ENCODE measurements around the gene RBM12.
A peak's percentile ranks its signal among the peaks of the same experiment; 100 is the strongest.

Gene RBM12

DNA sequence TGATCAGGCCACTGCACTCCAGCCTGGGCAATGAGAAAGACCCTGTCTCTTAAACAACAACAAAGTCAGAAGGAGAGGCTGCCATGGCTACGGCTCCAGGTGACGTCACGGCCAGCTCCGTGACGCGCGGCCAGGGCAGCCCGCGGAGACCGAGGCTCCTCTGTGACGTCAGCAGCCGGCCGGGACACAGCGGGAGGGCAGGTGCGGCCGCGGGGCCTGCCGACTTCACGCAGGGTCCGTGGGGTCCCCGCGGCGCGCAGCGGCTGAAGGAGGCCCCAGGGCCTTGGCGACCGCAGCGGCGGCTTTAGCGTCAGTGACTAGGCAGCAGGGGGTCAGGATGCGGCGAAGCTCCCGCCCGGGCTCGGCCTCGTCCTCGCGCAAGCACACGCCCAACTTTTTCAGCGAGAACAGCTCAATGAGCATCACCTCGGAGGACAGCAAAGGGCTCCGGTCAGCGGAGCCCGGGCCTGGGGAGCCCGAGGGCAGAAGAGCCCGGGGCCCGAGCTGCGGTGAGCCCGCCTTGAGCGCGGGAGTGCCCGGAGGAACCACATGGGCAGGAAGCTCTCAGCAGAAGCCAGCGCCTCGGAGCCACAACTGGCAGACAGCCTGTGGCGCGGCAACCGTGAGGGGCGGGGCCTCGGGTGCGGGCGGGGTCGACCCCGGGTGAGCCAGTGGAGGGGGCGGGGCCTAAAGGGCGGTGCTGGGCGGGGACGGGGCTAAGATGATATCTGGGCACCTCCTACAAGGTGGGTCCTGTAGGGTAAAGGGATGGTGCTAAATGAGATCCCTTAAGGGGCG, 48.8 kb downstream of the RBM12 start, which contains the start of gene SPAG4:
SPAG4 (plus strand) TSS at position 163 of the 798 bp plus-strand sequence; CDS start at position 338, 175 bp downstream.
- no peak for TF ChIP-seq GATA1 (IDR thresholded peaks at IDR 0.05; ENCODE audit: low read depth, low read length)
- peak; percentile 84 for TF ChIP-seq POLR2A (IDR thresholded peaks at IDR 0.05; ENCODE audit: low read length)
- DNase-seq = peak; percentile 97 to 99

DNA sequence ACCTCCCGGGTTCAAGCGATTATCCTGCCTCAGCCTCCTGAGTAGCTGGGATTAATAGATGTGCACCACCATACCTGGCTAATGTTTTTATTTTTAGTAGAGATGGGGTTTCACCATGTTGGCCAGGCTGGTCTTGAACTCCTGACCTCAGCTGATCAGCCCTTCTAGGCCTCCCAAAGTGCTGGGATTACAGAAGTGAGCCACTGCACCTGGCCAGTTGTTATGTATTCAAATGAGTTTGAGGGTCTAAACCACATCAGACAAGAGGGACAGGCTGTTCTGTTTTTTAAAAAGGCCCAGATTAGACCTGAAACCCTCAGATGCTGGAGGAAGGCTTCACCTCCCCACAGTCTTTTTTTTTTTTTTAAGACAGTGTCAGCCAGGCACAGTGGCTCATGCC, 53.2 kb downstream of the RBM12 start:
- no peak for DNase-seq
- TF ChIP-seq POLR2A (IDR thresholded peaks at IDR 0.05; ENCODE audit: low read length) (no peak), GATA1 (IDR thresholded peaks at IDR 0.05; ENCODE audit: low read depth, low read length) (no peak)

DNA sequence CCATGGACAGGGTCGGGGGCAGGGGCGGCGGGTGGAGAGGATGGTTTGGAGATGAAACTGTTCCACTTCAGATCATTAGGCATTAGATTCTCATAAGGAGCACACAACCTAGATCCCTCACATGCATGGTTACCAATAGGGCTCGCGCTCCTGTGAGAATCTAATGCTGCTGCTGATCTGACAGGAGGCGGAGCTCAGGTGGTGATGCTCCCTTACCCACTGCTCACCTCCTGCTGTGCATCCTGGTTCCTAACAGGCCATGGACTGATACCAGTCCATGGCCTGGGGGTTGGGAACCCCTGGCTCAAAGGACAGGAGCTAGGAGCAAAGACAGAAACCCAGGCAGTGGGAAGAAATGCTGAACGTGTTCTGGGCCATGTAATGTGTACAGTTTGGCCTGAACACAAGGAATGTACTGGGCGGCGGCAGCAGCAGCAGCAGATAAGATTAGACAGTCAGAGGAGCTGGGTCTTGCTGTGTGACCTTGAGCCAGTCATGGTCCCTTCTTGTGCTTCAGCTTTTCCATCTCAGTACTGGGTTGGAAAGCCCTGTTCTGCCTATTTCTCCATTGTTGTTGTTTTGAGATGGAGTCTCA, 53.8 kb downstream of the RBM12 start:
- no peak for TF ChIP-seq POLR2A (IDR thresholded peaks at IDR 0.05; ENCODE audit: low read length)
- TF ChIP-seq GATA1 (IDR thresholded peaks at IDR 0.05; ENCODE audit: low read depth, low read length) = peak; percentile 50
- peak; percentile 79 to 85 for DNase-seq

DNA sequence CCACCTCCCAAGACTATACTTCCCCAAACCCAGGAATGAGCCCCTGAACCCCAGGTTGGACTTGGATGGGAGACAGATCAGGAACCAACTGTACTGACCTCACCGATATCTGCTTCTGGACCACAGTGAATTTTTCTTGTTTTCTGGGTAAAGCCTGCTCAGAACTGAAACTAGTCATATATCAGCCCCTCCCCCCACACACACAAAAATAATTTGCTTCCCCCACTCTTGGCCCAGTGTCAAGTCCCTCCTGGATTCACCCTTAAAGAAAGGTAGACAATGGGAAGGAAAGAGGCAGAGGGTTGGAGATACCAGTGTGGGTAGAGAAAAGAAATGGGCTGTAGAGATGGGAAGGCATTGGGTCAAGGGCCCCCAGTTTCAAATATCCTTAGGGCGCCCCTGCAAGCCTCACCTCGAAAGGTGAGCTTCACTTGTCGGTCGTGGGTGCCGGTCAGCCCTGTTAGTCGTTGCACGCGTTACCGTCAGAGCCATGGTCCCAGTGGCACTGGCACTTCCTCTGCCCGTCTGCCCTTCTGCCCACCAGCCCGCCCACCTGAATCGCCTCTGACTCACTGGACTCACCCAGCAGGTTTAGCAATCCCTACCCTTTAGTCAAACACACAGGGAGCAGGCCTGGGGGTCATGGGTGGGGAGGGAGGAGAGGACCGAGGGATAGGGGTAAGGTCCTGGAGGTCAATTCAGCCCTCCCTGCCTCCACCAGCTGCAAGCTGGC, 57.5 kb downstream of the RBM12 start:
- TF ChIP-seq POLR2A (IDR thresholded peaks at IDR 0.05; ENCODE audit: low read length) = no peak
- no peak for TF ChIP-seq GATA1 (IDR thresholded peaks at IDR 0.05; ENCODE audit: low read depth, low read length)
- DNase-seq = no peak

DNA sequence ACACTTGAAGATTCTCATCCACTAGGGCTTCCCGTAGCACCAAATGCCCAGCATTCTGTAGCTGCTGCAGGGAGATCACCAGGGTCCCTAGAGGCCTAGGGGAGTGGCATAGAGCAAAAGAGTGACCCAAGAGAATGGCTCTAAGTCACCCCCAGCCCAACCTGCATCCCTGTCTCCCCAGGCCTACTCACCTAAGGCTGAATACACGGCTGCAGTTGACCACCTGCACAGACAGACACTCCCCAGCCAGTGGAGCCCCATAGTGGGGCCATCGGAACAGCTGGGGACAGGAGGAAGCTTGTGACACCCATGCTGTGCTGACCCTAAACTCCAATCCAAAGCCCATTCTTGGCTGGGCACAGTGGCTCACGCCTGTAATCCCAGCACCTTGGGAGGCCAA, 58.6 kb downstream of the RBM12 start:
- no peak for TF ChIP-seq POLR2A (IDR thresholded peaks at IDR 0.05; ENCODE audit: low read length)
- TF ChIP-seq GATA1 (IDR thresholded peaks at IDR 0.05; ENCODE audit: low read depth, low read length) = no peak
- no peak for DNase-seq

DNA sequence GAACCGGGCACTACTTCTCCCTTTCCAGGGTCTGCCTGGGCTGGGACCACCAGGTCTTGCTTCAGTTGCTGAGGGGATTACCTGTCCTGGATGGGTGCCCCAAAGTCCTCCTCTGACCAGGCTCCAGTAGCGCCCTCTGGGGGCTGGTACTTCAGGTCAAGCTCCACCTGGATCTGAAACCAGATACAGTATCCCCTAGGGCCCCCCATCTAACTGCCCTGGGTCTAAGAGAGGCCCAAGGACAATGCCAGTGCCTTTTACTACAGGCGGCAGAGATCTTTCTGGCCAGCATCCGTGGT, 60.3 kb downstream of the RBM12 start:
- TF ChIP-seq POLR2A (IDR thresholded peaks at IDR 0.05; ENCODE audit: low read length) (no peak), GATA1 (IDR thresholded peaks at IDR 0.05; ENCODE audit: low read depth, low read length) (no peak)
- peak; percentile 24 to 55 for DNase-seq

DNA sequence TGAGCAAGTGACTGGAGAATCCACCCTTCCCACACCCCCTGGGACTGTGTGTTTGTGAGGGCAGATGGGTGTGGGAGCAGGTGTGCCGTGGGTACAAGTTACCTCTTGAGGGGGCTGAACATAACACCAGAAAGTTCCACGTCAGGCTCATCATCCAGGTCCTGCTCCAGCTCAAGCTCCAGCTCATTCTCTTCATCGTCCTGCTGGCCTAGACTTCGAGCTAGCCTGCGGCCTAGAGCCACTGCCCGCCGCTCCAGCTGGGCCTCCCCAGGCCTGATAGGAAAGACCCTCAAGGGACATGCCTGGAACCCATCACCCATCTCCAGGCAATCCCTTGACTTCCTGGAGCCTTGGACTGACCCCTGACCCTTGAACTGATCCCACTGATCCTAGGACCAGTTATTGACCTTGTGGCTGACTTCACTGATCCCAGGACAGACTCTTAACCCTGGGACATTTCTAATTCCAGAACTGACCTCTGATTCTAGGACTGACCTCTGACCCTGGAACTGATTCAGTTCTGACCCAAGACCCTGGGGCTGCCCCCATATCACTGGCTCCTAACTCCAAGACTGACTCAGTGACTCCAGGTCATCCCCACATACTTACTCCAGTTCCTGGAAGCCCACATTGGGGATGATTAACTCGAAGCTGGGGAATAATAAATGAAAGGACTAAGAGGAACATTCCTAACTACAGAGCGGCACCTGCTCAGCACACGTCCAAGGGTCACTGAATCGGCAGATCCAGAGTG, 60.8 kb downstream of the RBM12 start:
- no peak for TF ChIP-seq GATA1 (IDR thresholded peaks at IDR 0.05; ENCODE audit: low read depth, low read length)
- TF ChIP-seq POLR2A (IDR thresholded peaks at IDR 0.05; ENCODE audit: low read length) = no peak
- no peak for DNase-seq

DNA sequence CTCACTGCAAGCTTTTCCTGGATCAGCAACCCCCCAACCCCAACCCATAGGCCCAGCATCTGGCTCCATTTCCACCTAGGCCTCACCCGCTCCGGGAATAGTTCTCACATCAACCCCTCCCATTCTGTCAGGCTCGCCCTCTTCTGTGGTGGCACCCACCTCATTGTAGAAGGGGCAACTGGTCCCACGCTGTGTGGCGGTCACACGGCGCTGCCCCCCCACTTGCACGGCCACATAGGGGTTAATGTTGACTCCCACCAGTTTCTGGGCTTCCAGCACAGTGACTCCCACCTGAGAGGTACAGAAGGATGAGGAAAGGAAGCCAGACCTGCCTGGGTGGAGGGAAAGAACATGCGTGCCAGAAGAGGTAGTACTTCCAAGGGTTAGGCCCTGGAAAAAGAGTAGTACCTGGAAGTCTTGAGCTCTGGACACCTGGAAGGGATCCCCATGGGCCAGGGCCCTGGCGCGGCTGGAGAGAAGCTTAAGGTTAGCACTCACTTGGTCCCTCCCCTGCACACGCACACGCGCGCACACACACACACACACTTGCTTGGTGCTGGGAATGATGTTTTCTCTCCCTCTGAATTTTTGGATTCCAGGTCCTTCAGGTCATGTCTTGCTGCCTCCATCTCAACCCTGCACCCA, 61.7 kb downstream of the RBM12 start:
- DNase-seq = no peak
- TF ChIP-seq GATA1 (IDR thresholded peaks at IDR 0.05; ENCODE audit: low read depth, low read length) = no peak
- TF ChIP-seq POLR2A (IDR thresholded peaks at IDR 0.05; ENCODE audit: low read length) = no peak

DNA sequence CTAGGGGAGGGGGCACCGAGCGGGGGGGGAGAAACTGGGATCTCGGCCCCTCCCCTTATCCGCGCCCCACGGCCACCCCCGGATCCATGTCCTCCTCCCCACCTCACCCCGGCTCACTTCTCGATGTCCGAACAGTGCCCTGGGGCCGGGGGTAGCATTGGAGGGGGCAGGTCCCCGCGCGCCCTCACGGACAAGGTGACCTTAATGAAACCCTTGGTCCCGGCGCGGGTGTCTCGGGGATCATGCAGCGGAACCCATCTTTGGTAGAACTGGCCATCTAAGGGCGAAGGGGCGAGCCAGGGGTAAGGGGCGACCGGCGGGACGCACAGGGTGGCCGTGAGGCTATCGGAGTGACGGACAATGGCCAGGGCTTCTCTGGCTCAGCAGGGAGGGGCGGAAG, 62.7 kb downstream of the RBM12 start:
- no peak for TF ChIP-seq GATA1 (IDR thresholded peaks at IDR 0.05; ENCODE audit: low read depth, low read length)
- no peak for TF ChIP-seq POLR2A (IDR thresholded peaks at IDR 0.05; ENCODE audit: low read length)
- no peak for DNase-seq

DNA sequence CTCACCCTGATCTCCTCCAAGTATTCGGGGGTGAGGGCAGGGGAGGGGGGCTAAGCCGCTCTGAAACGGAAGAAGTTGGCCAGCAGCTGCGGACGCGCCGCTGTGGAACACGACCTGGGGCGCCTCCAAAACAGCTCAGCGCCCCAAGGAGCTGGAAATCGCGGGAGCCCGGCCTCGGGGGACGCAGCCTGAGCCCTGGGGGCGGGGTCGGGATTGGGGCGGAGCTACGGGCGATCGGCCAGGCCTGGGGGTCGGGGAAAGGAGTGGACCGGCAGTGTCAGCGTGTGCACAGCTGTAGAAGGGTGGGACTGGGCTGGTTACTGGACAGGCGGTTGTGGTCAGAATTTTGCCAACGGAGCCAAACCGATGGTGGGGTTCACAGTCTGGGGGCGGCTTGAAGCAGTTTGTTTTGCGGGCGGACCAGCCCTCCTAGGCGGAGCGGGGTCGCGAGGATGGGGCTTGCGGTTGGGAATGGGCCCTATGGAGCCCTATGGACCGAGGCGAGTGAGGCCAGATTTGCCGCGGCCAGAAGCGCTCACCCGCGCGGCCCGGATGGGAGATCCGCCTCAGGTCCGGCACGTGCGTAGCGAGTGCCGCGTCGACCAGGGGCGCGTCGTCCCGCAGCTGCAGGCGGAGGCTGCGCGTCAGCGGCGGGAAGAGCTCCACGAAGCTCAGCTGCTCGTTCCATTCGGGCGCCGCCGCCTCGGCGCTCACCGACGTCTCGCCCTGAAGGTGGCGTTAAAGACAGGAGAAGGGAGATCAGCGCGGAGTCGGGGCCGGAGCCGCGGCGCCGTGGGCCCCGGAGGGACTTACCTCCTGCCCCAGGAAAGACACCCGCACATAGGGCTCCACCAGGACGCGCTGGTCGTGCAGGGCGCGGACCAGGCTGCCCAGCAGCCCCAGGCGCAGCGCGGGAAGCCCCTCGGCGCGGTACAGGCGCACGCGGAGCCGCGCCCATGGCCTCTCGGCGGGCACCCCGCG, 63.4 kb downstream of the RBM12 start:
- DNase-seq = peak; percentile 83
- TF ChIP-seq POLR2A (IDR thresholded peaks at IDR 0.05; ENCODE audit: low read length) (no peak), GATA1 (IDR thresholded peaks at IDR 0.05; ENCODE audit: low read depth, low read length) (no peak)

DNA sequence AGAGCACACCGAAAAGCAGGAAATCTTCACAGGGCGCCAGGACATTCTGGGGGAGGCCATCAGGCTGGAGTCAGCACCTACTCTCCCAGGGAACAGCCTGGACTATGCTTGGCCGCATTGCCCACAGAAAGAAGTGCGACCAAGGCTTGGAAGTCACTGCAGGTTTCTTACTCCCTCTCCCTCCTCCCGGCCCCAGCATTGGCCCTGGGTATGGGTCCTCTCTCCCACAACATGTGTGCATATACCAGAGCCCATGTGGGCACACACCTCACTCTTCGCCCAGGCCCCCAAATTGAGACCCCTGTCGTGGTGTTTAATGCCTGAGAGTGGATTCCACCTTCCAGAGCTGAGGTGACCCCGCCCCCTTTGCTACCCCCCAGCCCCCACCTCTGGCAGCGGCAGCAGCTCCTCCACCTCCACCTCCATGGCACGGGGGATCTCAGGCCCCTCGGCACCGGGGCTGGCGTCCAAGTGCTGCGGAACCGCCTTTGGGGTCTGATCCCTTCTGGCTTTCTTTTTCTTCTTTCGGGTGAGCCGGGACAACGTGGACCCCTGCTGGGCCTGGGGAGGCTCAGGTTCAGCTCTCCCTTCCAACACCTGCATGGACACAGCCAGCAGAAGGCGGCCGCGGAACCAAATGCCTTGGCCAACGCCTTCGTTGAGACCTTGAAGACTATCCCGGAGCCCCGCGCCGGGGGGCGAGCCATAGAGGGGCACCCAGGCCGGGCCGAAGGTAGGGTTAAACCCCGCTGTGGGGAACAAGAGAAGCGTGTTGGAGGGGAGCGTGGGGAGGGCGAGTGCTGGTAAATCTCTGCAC, 64.3 kb downstream of the RBM12 start:
- TF ChIP-seq POLR2A (IDR thresholded peaks at IDR 0.05; ENCODE audit: low read length) = no peak
- TF ChIP-seq GATA1 (IDR thresholded peaks at IDR 0.05; ENCODE audit: low read depth, low read length) = no peak
- no peak for DNase-seq

DNA sequence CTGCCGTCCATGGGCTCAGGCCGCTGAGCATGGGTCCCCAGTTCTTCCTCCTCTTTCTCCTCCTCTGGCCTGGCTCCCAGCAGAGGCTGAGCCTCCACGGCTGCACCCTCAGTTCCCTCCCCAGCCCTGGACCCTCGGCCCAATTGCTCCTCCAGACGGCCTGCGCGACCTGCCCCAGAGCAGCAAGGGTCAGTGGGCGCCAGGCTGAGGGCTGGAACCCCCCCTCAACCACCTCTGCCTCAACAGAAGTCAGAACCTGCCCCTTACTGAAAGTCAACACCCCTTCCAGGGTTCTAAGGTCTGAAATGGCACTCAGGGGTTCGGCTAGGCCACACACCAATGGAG, 65.0 kb downstream of the RBM12 start:
- DNase-seq = no peak
- TF ChIP-seq POLR2A (IDR thresholded peaks at IDR 0.05; ENCODE audit: low read length) = no peak
- TF ChIP-seq GATA1 (IDR thresholded peaks at IDR 0.05; ENCODE audit: low read depth, low read length) = no peak
